ENCODE results near the gene CPVL. TPM values are rescaled to one million over a fixed set of nuclear protein-coding genes. Genes with fewer than 3 reads are reported as not detected.
"Not testable (repeated sequence)": the region's sequence is repeated elsewhere in the genome, so short reads cannot be mapped to it uniquely, and the experiment has no call there.

CPVL gene
- total RNA-seq, 1 donor from 2014 or later: 0.51 TPM

DNA sequence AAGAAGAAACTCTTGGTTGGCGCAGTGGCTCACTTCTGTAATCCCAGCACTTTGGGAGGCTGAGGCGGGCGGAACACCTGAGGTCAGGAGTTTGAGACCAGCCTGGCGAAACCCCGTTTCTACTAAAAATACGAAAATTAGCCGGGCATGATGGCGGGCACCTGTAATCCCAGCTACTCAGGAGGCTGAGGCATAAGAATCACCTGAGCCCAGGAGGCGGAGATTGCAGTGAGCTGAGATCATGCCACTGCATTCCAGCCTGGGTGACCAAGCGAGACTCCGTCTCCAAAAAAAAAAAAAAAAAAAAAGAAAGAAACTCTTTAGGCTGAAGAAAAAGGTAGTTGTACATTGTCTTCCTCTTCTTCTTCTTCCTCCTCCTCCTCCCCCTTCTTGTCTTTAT is 53.2 kb downstream of the CPVL start:
- DNase-seq (ENCODE audit: low read depth in 2 of 2): not testable (repeated sequence)

DNA sequence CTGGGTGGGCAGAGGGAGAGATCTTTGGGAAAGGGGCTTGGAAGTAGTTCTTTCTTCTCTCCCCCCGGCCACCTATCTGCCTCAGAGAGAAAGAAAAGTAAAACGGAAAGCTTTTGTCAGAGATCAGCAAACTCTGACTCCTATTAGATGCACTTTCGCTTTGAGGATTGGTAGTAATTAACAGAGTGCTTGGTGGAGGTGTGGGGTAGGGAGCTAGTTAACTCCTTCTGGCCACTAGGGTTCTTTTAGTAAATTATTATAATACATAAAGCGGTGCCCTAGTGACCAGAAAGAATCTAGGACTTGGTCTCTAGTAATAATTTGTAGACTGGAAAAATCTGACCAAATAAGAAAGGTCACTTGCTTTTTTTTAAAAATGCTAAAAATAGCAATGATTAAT is 54.6 kb downstream of the CPVL start:
- DNase-seq (ENCODE audit: low read depth in 2 of 2): no peak

DNA sequence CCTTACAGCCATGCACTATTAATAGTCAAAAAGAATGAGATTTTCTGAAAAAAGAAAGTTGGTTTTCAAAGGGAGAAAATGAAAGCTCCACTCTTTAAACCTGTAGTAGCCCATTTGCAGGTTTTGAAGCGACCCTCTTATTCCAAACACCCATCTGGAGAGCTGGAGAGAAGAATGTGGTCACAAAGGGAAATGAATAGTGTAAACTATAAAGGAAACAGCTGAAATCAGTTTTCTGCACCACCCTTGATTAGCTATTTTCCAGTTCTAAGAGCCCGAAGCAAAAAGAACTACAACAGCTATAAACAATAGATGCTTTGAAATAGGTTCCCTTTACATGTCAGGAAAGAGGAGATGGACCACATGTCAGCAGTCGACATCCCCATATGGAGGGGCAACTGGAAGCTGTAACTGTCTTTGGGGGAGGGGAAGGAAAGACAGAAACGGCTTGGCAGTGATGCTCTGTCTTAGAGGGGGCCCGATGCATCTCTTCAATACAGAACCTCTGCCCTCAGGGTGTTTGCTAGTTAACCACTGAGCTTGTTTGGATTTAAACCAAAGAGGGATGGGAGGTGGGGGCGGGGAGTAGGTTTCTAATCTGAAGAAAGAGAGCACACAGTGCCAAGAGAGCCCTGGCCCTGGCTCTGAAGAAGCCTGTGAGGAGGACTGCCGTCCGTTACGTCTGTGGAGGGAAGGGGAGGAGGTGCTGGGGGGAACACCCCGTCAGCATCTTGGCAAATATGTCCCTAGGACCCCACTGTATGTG is 55.3 kb downstream of the CPVL start:
- DNase-seq (ENCODE audit: low read depth in 2 of 2): no peak

- no peak for DNase-seq (ENCODE audit: low read depth in 2 of 2)
These were observed 56.1 kb downstream of the CPVL start for GRCh38 chr7:29090151-29090805.

GRCh38 chr7:29087840-29088170 is 58.5 kb downstream of the CPVL start:
- DNase-seq (ENCODE audit: low read depth in 2 of 2): no peak

GRCh38 chr7:29086545-29086944 is 59.8 kb downstream of the CPVL start:
- no peak for DNase-seq (ENCODE audit: low read depth in 2 of 2)

- no peak for DNase-seq (ENCODE audit: low read depth in 2 of 2)
These were observed 61.5 kb downstream of the CPVL start for GRCh38 chr7:29084832-29085231.

DNA sequence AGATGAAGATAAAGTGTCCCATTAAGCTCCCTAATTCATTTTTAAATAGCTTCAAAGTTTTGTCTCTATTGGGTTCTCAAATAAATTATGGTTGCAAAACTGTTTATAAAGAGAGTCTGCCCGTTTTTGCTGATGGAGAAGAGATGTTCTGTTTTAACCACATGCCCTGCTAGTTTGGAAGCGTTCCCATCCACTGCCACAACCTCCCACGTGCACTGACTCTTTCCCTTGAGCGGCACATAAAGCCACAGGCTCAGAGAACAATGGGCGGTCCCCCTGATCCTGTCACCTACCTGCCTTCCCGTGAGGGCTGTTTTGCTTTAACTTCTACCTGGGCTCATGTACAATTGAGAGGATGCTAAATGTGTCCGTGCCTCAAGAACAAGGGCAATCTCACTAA is 65.5 kb downstream of the CPVL start:
- DNase-seq (ENCODE audit: low read depth in 2 of 2): no peak

GRCh38 chr7:29078311-29079260 is 67.8 kb downstream of the CPVL start:
- no peak for DNase-seq (ENCODE audit: low read depth in 2 of 2)

- DNase-seq (ENCODE audit: low read depth in 2 of 2): no peak
These were observed 68.5 kb downstream of the CPVL start for GRCh38 chr7:29077854-29078253.

- no peak for DNase-seq (ENCODE audit: low read depth in 2 of 2)
These were observed 69.2 kb downstream of the CPVL start for GRCh38 chr7:29077176-29077575.

DNA sequence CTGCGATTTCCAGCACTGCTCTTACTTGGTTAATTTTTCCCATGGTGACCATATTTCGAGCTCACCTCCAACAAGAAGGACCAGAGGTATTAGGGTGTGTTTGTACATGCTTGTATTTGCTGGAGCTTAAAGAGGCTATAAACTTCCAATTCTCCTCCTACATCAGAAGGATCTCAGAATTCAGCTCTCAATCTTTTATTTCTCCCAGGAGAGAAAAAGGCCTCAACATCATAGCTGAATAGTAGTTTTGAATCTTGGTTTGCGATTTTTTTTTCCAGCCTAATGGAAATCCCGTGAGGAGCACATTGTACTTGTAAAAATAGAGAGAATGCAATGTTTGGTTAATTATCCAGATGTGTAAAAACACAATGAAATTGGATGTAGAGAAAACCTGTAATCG is 69.7 kb downstream of the CPVL start:
- no peak for DNase-seq (ENCODE audit: low read depth in 2 of 2)

DNA sequence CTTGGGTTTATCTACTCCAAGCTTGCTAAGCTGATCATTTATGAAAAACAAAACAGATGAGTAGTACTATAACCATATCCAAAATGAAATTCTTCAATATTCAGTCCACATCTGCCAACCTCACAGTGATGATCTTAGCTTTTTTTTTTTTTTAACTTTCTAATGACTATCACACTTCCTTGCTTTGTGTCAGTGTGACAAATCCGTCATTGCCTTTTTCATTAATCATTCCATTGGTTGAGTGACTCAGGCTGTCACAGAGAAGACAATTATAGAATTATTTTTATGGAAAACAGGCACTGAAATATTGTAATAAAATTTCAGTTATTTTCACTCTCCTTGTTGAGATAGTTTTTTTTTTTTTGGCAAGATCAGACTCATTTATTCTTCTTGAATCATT is 70.7 kb downstream of the CPVL start:
- peak; percentile 58 to 70 for DNase-seq (ENCODE audit: low read depth in 2 of 2)

DNA sequence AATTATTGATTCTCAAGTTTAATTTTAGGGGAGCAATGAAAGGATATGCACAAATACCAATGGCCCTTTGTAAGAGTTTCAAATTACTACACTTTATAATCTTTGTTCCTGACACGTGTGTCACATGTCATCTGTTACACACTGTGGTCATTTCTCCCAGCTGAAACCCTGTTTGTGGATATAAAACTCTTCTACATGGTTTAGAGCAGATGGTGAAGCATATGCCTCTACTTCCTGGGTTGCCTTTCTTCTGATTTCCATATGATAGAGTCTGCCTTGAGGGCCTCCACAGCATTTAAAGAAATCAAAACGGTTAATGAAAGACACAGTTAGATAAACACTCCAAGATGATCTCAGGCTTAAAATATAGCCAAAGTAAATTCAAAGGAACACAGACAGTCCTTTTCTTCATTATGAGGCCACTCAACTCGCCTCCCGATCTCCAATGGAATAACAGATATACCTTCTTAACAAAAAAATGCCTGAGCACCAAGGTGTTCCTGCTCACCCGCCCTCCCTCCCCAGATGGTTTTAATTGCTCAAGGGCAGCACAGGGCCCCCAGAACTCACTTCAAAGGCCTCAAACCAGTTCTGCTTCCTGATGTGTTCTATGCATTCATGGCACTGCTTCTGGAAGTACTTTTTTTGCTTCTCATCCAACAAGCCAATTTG is 75.0 kb downstream of the CPVL start:
- no peak for DNase-seq (ENCODE audit: low read depth in 2 of 2)

- no peak for DNase-seq (ENCODE audit: low read depth in 2 of 2)
These were observed 79.7 kb downstream of the CPVL start for GRCh38 chr7:29066641-29067040.

DNA sequence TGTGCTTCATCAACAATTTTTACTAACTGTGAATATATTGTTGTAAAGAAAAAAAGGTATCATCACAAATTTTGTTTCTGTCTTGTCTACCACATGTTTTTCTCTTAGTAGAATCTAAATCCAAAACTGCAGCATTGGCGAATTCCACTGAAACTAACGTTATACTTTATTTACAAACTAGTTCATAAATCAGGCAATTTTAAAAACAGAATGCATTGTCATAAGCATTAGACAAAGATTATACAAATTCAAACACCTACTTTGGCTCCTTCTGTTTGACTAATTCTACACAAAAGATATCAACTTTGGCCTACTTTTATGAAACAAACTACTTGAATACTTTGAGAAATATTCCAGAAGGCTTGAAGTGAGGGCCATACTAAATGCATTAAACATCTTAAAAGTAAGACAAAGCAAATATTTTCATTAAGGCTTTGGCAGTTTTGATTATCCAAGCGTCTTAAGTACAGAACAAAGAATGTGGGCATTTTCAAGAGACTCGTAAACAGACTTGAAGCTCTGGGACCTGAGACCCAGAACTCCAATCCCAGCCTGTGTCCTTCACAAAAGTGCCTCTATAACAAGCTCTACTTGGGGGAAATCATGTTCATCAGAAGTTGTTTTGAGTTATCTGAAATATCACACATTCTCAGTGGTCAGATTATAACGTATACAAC is 81.0 kb downstream of the CPVL start:
- no peak for DNase-seq (ENCODE audit: low read depth in 2 of 2)

GRCh38 chr7:29063872-29064271 is 82.5 kb downstream of the CPVL start:
- DNase-seq (ENCODE audit: low read depth in 2 of 2): no peak

DNA sequence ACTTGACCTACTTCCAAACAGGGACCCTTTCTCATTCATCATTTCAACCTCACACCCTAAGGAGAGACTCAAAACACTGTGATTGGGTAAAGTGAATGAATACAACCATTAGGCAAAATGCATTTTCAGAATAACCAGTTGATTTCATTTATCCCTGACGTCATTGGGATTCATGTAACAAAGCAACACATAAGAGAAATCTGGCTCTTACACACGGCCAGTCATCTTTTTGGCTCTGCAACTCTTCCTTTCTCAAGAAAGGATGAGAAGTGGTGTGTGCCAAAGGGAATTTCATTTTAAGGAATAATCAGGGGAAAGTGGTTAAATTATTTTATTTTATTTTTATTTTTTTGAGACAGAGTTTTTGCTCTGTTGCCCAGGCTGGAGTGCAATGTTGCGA is 83.1 kb downstream of the CPVL start:
- no peak for DNase-seq (ENCODE audit: low read depth in 2 of 2)

GRCh38 chr7:29053105-29053872 is 93.0 kb downstream of the CPVL start:
- DNase-seq (ENCODE audit: low read depth in 2 of 2): no peak

DNA sequence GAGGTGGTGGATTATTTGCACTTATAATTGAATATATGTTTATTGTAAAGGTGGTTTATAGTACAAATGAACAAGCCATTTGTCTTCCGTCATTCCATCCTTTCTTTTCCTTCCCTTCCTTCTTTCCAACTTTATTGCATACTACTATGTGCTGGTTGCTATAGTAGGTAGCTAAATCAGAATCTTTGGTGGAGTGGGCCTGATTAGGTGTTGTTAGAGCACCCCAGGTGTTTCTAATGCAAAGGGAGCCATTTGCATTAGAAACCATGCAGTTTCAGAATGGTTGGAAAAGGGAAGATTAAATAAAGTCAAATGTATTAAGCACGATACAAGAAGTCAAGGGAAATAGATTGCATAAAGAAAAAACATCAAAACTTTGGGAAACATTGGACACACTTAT is 99.4 kb downstream of the CPVL start:
- no peak for DNase-seq (ENCODE audit: low read depth in 2 of 2)

All from dermis microvascular lymphatic vessel endothelial cell (primary cell).